MV-4-11 (cell line): ENCODE measurements around the gene TDRD1.

ENCODE experiments used
- DNase-seq: peaks from one replicate; lab custom pipeline; 2025; lab: John Stamatoyannopoulos, UW

TDRD1 gene

DNA sequence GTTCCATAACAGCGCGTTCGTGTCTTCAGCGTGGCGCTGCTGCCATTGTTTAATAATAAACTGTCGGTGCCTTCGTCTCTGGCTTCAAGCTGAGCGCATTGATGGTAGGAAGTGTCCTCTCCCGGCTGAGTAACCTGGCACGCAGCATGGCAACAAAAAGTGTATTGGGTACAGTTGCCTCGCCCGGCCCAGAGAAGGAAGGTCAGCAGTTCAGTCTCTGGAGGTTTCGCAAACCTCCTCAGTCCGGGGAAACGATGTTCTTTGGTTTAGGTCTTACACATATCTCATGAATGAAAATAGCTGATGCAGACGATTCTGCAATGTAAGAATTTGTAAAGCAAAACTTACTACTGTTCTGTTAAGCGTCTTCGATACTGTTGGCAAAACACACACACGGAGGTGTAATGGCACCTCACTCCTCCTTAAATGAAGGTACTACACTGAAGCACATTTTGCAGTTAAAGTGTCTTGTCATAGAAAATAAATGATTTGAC, 4.4 kb upstream of the TDRD1 start:
- DNase-seq: peak; percentile 81

DNA sequence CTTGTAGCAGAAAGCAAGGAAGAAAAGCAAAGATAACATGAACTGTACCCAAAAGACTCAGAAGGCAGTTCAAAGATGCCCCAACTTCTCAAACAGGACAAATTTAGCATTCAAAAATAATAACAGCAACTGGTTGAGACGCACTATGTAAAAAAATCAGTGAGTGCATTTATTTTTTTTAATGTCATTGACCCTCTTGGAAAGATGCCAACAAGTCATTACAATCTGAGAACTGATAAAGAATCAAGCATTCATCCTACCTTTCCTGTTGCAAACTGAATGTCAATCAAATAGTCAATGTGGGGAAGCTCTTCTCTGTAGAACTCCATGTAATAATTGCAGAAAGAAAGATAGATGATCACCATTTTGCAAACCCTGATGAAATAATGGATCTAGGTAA, 3.5 kb upstream of the TDRD1 start:
- DNase-seq: no peak

DNA sequence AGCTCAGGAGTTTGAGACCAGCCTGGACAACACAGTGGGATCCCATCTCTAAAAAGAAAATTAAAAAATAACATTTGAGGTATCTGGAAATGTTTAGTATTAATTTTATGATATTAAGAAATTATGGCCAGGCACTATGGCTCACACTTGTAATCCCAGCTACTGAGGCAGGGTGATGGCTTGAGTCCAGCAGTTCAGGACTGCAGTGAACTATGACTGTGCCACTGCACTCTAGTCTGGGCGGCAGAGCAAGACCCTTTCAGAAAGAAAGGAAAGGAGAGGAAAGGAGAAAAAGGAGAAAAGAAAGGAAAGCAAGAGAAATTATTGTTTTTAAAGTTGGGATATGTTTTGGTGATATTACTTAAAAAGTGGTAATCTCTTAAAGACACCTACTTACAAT, 2.6 kb upstream of the TDRD1 start:
- no peak for DNase-seq

DNA sequence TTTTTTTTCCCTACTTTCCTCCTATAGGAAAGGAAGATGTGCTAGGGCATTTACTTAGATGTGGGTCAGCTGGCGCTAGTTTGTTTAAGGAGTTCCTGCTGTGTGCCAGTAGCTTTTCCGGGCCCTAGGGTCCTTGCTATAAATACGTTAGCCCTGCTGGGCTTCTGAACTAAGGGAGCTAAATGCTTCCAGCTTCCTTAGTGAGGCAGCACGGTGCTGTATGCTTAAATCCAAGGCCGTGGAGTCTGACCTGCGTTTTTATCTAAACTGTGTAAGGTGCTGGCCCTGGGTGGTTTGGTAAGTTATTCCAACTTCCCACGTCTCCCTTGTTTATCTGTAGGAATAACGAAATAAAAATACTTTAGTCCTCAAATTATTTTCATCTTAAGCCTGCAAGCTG, 594 bp downstream of the TDRD1 start:
- no peak for DNase-seq

DNA sequence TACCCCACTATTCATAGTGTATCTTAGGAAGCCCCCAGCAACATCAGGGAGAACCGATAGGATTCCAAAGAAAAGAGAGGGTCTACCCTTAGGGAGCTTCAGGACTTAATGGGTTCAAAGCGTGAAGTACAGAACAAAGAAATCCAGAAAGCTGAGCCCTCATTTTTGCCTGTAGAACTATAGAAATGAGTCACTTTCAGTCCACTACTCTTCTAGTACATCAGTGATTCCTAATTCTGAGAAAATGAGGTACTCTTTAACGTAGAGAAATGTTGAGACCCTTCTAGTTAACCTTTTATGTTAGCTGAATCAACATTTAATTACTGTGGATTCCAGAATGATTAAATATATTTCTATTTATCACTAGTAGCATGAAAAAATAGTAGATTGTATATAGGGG, 1.8 kb downstream of the TDRD1 start:
- no peak for DNase-seq

DNA sequence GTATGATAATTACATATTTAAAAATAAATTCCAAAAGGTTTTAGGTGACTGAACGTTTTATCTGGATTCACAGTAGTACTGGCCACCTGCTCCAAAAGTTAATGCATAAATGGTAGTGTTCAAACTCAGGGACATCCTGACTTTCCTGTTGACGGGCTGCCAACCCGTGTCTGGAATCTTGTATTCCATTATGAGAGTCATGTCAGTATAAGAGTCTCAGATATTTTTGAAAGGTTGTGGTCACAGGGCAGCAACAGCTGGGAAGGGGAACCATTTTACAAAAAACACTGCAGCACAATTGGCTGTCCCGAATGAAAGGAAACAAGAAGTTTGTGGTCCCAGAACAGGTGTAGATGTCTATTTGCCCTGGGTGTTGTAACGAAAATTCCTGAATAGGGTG, 2.8 kb downstream of the TDRD1 start:
- DNase-seq: no peak

DNA sequence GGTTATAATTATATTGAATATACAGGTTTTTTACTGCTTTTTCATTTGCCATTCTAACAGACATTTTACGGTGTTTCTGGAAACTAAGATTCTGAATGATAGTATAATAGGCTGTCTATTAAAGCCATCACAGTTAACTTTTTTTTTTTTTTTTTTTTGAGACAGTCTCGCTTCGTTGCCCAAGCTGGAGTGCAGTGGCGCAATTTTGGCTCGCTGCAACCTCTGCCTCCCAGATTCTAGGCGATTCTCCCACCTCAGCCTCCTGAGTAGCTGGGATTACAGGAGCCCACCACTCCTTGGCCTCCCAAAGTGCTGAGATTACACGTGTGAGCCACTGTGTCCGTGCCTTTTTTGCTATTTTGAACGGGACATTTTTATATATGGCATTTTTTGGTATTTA, 4.4 kb downstream of the TDRD1 start:
- DNase-seq: no peak

DNA sequence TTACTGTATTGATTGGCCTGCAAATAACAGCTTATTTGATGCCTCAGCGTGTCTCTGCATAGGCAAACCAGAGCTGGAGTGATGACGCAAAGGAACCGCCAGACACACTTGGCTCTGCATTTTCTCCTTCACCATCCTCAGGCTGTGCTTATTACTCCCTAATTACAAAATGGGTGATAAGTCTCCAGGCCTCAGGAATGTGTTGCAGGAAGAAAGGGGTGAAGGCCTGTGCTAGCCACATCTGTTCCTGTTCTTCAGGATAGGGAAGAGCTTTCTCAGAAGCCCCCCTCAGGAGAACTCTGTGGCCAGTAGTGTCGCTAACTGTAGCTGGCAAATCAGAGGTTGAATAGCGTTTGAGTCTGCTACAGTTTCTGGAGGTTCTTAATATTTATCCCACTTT, 5.1 kb downstream of the TDRD1 start:
- no peak for DNase-seq

DNA sequence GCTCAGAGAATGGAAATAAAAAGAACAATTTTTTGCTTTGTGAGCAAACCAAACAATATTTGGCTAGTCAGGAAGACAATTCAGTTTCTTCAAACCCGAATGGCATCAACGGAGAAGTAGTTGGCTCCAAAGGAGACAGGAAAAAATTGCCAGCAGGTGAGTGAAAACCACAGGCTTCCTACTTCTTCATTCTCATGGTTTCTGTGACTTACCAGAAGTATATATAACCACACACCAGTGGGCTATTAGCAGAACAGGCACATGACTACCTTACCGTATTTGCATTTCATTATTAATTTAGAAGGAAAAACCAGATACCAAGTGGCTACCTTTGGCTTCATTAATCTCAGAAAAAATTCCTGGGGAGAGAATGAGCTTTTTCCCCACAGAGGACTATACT, 8.8 kb downstream of the TDRD1 start:
- DNase-seq: no peak

DNA sequence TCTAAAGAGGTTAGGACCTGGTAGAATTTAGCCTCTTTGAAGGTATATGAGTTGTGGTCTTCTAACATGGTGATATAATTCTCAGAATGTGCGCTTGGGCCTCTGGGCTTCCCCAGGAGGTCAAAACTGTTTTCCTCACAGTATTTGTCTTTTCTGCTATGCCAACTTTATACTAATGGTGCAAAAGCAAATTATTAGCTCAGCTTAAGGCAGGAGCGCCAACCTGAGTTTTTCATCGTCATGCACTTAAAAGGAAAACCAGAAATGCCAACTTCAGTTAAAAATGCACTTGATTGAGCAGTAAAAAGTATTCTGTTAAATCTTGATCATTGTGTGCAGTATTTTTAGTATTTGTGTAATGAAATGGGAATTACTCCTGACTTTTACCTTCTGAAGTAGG, 9.7 kb downstream of the TDRD1 start:
- no peak for DNase-seq

DNA sequence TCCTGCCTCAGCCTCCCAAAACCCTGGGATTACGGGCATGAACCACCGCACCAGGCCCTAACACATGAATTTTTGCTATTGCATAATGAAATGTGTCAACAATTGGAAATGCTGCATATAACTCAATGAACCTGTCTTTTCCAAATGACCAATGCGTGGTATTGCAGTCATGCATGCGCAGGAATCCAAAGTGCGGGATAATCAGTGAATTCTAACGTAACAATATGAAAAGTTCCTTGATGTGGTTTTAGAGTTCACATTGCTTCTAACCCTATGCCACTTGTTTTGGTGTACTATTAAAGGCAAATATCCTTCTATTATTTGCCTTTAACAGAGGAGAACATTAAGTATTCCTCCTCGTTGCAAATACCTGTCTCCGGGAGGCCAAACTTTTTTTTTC, 10.5 kb downstream of the TDRD1 start:
- DNase-seq: no peak

DNA sequence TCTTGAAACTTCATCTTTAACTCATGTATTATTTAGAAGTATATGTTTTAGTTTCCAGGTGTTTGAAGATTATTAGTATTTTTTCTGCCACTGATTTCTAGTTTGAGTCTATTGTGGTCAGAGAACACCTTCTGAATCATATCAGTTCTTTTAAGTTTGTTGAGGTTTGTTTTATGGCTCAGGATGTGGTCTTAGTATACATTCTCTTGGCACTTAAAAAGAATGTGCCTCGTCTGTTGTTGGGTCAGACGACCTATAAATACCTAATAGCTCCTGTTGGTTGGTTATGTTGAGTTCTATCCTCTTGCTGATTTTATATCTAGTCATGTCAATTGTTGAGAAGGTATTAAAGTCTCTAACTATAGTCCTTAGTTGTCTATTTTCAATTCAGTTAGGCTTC, 15.9 kb downstream of the TDRD1 start:
- no peak for DNase-seq

DNA sequence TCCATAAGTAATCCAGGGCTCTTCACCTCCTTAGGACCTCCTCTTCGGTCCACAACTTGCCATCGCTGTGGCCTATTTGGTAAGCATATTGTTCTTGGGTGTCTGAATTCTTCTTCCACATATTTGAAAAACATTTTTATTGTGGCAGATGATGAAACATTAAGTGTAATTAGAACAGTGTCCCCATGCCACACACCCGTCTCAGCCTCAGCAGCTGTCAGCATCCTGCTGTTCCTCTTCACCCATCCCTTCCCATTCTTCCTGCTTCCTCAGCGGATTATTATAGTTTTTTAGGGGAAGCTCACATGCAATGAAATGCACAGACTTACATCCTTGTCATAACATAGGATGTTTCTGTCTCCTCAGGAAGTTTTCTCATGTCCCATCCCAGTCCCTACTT, 20.1 kb downstream of the TDRD1 start:
- DNase-seq: no peak

DNA sequence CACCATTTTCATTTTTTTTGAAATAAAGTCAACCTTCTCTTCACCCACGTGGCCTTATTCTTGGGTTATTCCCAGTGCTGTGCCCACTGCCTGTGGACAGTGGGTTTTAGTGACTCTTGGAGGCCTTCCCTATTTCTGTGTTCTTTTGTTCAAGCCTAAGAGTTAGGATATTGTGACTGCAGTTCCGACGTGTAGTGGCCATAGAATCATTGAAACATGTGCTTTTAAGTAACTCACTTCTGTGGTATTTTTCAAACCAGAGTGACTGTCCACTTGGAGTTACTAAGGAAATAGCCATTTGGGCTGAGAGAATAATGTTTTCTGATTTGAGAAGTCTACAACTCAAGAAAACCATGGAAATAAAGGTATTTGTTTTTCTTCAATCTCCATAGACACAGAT, 23.7 kb downstream of the TDRD1 start:
- DNase-seq: no peak

DNA sequence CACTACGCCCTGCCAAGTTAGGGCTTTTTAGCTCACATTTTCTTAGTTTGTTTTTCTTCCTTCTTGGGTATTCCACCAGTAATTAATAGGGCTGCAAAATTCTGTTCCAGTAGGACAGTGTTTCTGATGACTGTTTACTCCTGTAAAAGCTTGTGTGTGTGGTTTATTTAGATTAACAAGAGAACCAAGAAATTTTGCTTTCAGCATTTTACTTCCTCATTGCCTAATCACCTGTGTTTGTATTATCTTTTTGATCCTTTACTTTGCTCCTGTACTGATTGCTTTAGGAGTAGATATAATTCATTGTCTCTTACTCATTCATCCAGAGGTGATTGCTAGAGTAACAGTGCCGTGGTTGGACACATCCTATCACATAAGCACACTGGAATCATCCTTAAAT, 27.7 kb downstream of the TDRD1 start:
- no peak for DNase-seq

DNA sequence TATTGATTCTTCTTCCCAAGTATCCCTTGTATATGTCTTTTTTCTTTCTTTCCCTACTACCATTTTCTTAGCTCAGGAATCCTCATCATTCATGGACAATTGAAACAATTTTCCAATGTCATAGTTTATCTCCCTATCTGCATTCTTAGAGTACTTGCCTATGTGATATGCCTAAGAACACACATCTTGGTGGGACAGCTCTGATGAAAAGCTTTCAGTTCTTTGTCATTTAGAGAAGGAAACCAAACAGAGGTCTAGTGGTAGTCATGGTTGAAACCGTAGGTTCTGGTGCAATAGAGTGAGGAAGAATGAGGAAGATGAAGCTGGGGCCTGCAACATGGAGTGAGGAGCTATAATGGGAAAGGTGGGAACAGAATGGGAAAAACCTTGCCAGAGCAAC, 28.2 kb downstream of the TDRD1 start:
- DNase-seq: peak; percentile 15

DNA sequence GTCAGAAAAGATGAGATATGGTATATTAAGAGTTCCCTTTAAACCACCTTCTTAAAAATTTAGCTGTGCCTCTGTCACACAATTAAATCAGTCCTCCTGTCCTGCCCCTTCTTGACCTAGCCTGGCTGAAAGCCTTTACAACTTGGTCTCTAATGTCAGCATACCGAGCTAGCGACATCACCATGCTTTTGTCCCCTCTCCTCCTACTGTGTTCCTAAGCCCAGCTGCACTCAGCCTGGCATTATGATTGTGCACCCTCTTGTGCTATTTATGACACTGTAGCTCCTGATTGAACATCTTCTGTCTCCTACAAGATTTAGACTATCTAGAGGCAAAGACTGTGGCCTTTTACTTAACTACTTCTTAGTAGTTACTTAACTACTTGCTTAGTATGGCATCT, 29.2 kb downstream of the TDRD1 start:
- no peak for DNase-seq

DNA sequence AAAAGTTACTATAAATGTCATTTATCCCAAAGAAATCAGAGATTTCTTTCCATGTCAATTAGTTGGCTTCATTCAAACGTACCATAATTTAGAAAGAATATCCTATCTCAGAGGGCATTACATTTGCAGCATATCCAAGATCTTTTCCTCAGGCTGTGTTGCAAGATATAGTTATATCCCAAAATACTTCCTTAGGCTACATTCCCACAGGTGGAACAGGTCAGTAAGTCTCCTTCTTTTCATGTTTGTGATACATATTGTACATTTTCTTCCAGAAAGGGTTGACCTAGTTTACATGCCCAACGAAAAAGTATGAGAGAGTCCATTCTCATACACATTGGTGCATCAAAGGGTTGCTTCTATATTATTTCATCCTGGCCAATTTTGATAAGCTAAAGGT, 33.0 kb downstream of the TDRD1 start:
- DNase-seq: no peak

DNA sequence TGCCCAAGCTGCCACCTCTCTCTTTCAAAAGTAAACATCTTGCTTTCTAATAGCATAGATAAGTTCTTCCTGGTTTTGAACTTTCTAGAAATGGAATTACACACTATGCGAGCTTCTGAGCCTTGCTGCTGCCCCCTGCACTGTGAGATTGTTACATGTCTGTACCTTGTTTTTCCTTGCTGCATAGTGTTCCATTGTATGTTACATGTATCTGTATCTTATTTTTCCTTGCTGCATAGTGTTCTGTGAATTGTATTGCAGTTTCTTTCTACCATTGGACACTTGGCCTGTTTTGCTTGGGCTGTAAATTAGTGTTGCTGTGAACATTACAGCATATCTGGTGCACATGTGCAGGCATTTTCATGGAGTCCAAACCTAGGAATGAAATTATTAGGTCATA, 35.9 kb downstream of the TDRD1 start:
- no peak for DNase-seq

DNA sequence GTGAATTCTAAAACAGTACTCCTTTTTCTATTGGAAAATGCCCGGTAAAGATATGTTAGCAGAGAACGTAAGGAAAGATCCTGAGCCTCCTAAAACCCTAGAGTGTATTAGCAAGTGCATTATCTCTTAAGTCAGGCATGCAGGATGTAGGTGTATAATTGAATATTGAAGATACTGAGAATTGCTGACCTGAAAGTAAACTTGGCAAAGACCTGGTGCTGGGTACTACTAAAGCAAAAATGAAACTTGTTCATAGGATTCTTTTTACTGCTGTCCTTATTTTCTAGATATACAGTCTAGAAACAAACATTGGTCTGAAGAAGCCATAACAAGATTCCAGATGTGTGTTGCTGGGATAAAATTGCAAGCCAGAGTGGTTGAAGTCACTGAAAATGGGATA, 41.1 kb downstream of the TDRD1 start:
- no peak for DNase-seq

DNA sequence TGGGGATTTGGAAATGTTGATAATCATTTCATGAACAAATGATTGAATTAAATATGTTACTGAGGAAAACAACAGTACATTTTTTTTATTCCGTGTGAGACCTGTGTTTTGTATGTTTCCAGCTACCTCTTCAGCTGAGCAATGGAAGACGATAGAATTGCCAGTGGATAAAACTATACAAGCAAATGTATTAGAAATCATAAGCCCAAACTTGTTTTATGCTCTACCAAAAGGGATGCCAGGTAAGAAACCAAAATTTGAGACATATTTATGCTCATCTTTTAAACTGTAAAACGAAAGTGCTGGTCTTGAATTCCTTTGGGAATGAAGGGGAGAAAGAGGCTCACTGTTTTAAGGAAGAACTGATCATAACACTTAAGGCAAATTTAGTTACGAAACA, 42.1 kb downstream of the TDRD1 start:
- DNase-seq: no peak

DNA sequence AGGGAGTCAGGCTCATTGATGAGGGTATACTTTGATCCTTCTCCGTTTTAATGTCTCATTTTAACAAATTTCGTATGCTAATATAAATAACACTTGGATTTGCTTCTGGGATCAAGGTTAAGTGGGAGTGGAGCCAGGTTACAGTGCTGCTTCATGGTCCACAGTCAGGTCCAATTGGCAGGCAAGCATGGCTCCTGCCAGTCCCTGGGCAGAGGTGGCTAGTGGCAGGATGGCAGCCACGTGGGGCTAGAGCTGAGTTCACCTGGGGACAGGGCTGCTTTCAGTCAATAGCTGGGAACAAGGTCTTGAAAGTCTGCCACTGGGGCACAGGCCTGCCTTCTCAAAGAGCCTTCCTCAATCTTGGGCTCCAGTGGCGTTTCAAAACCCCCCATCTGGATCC, 43.9 kb downstream of the TDRD1 start:
- no peak for DNase-seq

DNA sequence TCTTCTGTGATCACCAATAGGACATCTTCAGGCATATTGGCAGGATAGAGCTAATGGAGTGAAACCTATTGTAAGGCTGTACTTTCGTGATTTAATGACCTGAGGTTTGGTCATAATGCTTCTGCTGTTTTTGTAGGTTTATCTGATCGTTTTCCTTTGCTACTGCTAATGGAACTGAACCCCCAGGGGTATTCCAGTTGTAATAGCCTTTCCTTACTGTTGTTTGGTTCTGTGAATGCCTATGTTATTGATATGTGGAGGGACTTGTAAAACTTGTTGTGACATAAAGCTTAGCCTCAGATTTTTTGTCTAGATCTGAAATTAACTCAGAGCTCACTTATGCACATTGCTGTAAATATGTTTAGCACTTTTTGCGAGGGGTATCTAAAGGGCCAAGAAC, 49.0 kb downstream of the TDRD1 start:
- DNase-seq: no peak

DNA sequence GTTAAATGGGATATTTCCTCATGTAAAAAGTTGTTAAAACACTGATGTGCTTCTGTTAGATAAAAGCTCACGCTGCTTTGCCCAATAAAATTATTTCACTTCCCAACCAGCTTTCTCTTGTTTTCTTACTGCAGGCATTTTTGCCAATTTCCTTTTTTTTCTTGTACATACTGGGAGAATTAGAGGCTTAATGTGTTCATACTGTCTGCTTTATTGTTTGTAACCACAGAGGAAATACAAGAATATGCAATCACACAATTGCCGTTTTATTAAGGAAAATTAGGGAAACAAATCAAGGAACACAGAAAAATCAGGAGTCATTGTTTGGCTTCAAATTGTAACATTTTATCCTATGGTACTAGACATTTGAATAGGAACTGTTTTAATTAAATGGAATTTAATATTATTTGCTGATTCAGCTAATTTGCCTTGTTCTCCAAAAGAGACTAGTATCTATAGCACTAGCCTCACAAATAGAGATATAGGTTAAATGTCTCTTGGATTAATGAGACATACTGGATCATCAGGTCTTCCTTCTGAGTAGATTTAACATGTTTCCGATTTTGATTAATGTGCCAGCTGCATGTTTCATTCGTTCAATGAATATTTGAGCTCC, 53.5 kb downstream of the TDRD1 start:
- no peak for DNase-seq

DNA sequence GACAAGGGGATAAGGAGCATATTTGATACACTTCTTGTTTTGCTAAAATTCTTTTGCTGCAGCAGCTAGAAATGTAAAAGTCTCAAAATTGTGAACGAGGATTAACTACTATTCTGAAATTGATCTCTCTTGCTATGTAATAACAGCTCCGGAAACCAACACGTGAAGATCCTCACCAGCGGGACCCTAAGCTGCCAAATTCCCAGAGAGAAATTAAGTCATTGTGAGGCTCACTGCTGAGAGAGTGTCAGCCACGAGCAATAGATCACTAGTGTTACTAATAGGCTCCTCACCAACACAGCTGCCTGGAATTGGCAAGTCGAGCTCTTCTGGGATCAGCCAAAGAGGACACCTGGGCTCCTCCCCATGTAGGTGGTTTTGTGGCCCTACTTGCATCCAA, 54.3 kb downstream of the TDRD1 start:
- DNase-seq: no peak
